Neural crest cell (in vitro differentiated cells): ENCODE data around the gene NSD2. TPM values are rescaled to one million over a fixed set of nuclear protein-coding genes. Genes with fewer than 3 reads are reported as not detected.

Source experiments
- DNase-seq: peaks from one replicate; pipeline ENCODE4 v3.0.0; 2021; ENCODE audit warnings: low read depth, mixed read lengths, low spot score
- H3K27ac Mint-ChIP-seq: one replicate; pipeline ENCODE4 v1.8.0; 2021; ENCODE audit warnings: mild to moderate bottlenecking, mixed read lengths; ENCODE audit not compliant: unreplicated experiment
- H3K27me3 Mint-ChIP-seq: 2 replicates; pipeline ENCODE4 v1.8.0; 2021; ENCODE audit warnings: low read depth, mild to moderate bottlenecking, mixed read lengths
- H3K36me3 Mint-ChIP-seq: 2 replicates; pipeline ENCODE4 v1.8.0; 2021; ENCODE audit warnings: low read depth, mild to moderate bottlenecking, mixed read lengths
- H3K4me1 Mint-ChIP-seq: 2 replicates; pipeline ENCODE4 v1.8.0; 2021; ENCODE audit warnings: mixed read lengths
- H3K4me3 Mint-ChIP-seq: one replicate; pipeline ENCODE4 v1.8.0; 2021; ENCODE audit warnings: mild to moderate bottlenecking, mixed read lengths
- H3K9me3 Mint-ChIP-seq: 2 replicates; pipeline ENCODE4 v1.8.0; 2021; ENCODE audit warnings: mixed read lengths
- CTCF ChIP-seq: fragments of 200-600 bp; sonication (generic); conservative IDR thresholded peaks from 2 replicates; pipeline ENCODE4 v1.5.0; 2021; ENCODE audit warnings: antibody characterized with exemption, mild to moderate bottlenecking
- total RNA-seq: library from RNA; stranded (reverse); gene quantifications from 2 replicates; pipeline ENCODE4 v1.2.1, GENCODE V29; 2021

Gene NSD2
- total RNA-seq, 1 donor from 2014 or later = 274 TPM

GRCh38 chr4:1862961-1863296 is 8.3 kb upstream of the NSD2 start:
- Mint-ChIP-seq H3K36me3 (no peaks in the 10 kb centered on the region), H3K4me1 (peaks cover 53% of the 10 kb centered on the region), H3K27ac (no peak overlapping the region), H3K4me3 (peak overlapping the region; percentile 79), H3K27me3 (peaks cover 12% of the 10 kb centered on the region), H3K9me3 (no peaks in the 10 kb centered on the region)
- TF ChIP-seq CTCF = no peak
- DNase-seq = no peak

- Mint-ChIP-seq H3K4me1 (peaks cover 53% of the 10 kb centered on the region), H3K4me3 (peak overlapping the region; percentile 79), H3K9me3 (no peaks in the 10 kb centered on the region), H3K27ac (peak overlapping the region; percentile 90), H3K27me3 (peaks cover 13% of the 10 kb centered on the region), H3K36me3 (no peaks in the 10 kb centered on the region)
- no peak for TF ChIP-seq CTCF
- DNase-seq = no peak
Measured at GRCh38 chr4:1863297-1864033, 7.7 kb upstream of the NSD2 start.

- Mint-ChIP-seq H3K9me3 (no peaks in the 10 kb centered on the region), H3K4me1 (peaks cover 50% of the 10 kb centered on the region), H3K27me3 (peaks cover 14% of the 10 kb centered on the region), H3K4me3 (peak overlapping the region; percentile 89), H3K27ac (peak overlapping the region; percentile 71), H3K36me3 (no peaks in the 10 kb centered on the region)
- no peak for TF ChIP-seq CTCF
- peak; percentile 78 for DNase-seq
Measured at GRCh38 chr4:1864076-1865008, 6.9 kb upstream of the NSD2 start.

- Mint-ChIP-seq H3K4me3 (no peak overlapping the region), H3K27me3 (peaks cover 18% of the 10 kb centered on the region), H3K9me3 (no peaks in the 10 kb centered on the region), H3K36me3 (no peaks in the 10 kb centered on the region), H3K27ac (no peak overlapping the region), H3K4me1 (peaks cover 56% of the 10 kb centered on the region)
- no peak for DNase-seq
- no peak for TF ChIP-seq CTCF
Measured at GRCh38 chr4:1866189-1866661, 5.0 kb upstream of the NSD2 start.

GRCh38 chr4:1868293-1868692 is 2.9 kb upstream of the NSD2 start:
- no peak overlapping the region for H3K27ac Mint-ChIP-seq

More at GRCh38 chr4:1868293-1868692, 2.9 kb upstream of the NSD2 start:
- peaks cover 3% of the 10 kb centered on the region for H3K36me3 Mint-ChIP-seq
- no peak for DNase-seq
- H3K4me1 Mint-ChIP-seq = peaks cover 52% of the 10 kb centered on the region
- TF ChIP-seq CTCF = no peak
- peak overlapping the region; percentile 91 for H3K4me3 Mint-ChIP-seq
- H3K9me3 Mint-ChIP-seq = no peaks in the 10 kb centered on the region
- peaks cover 18% of the 10 kb centered on the region for H3K27me3 Mint-ChIP-seq
